Spleen (tissue), 11 donors: ENCODE measurements around the gene HSD11B1L. TPM values are rescaled to one million over a fixed set of nuclear protein-coding genes. Genes with fewer than 3 reads are reported as not detected.
"Not testable (repeated sequence)": the region's sequence is repeated elsewhere in the genome, so short reads cannot be mapped to it uniquely, and the experiment has no call there.

Experiments
- DNase-seq: peaks from one replicate; pipeline ENCODE4 v3.0.0-alpha.2; 2020
- H3K27ac ChIP-seq, 8 donors: fragments of 200-600 bp; sonication (generic) in 7 of 8; 1 replicate in 4 of 8; 2 replicates in 4 of 8; pipeline versions ENCODE4 v1.5.0 to v1.8.0; 2016 to 2021; ENCODE audit warnings: inconsistent platforms in 4 of 8, mild to moderate bottlenecking in 4 of 8, moderate library complexity in 1 of 8
- H3K27me3 ChIP-seq, 7 donors: fragments of 200-600 bp; sonication (generic) in 6 of 7; replicated peaks in 1 of 7; 1 replicate in 4 of 7; 2 replicates in 3 of 7; pipeline versions ENCODE4 v1.5.0 to v1.8.0; 2016 to 2021; ENCODE audit warnings: inconsistent platforms in 3 of 7, mild to moderate bottlenecking in 1 of 7
- H3K36me3 ChIP-seq, 6 donors: fragments of 200-600 bp; sonication (generic) in 5 of 6; 1 replicate in 4 of 6; 2 replicates in 2 of 6; pipeline versions ENCODE4 v1.5.0 to v1.8.0; 2016 to 2021; ENCODE audit warnings: inconsistent platforms in 2 of 6
- H3K4me1 ChIP-seq, 6 donors: fragments of 200-600 bp; sonication (generic) in 5 of 6; 1 replicate in 3 of 6; 2 replicates in 3 of 6; pipeline versions ENCODE4 v1.5.0 to v1.8.0; 2016 to 2021; ENCODE audit warnings: inconsistent platforms in 3 of 6
- H3K4me3 ChIP-seq, 8 donors: fragments of 200-600 bp; sonication (generic) in 7 of 8; 1 replicate in 4 of 8; 2 replicates in 4 of 8; pipeline versions ENCODE4 v1.5.0 to v1.8.0; 2016 to 2021; ENCODE audit warnings: inconsistent platforms in 4 of 8, mild to moderate bottlenecking in 4 of 8, moderate library complexity in 2 of 8
- H3K9me3 ChIP-seq, 8 donors: fragments of 200-600 bp; sonication (generic) in 7 of 8; 1 replicate in 4 of 8; 2 replicates in 4 of 8; pipeline versions ENCODE4 v1.5.0 to v1.8.0; 2016 to 2021; ENCODE audit warnings: inconsistent platforms in 4 of 8
- CTCF ChIP-seq, 11 experiments: fragments of 200-600 bp in 7 of 11; fragments of 450-650 bp in 4 of 11; sonication (generic) in 4 of 11; IDR thresholded peaks in 8 of 11; conservative IDR thresholded peaks in 3 of 11; 1 replicate in 7 of 11; 2 replicates in 4 of 11; pipeline versions ENCODE4 v1.4.0 to v1.8.0; 2016 to 2021; ENCODE audit warnings: antibody characterized with exemption in 11 of 11, inconsistent platforms in 4 of 11, mild to moderate bottlenecking in 1 of 11
- POLR2A ChIP-seq, 3 donors: fragments of 450-650 bp; IDR thresholded peaks; one replicate each; pipeline ENCODE4 v1.5.1; 2017; ENCODE audit warnings: antibody characterized with exemption in 3 of 3, mild to moderate bottlenecking in 1 of 3
- POLR2AphosphoS5 ChIP-seq, 3 donors: sonication (generic); formaldehyde crosslinking; IDR thresholded peaks; one replicate each; pipeline ENCODE4 v1.5.1; 2017; ENCODE audit warnings: antibody characterized with exemption in 3 of 3
- WGBS, 5 donors: extraction: QIAGEN DNeasy Blood & Tissue Kit in 3 of 5; methylation state at CpG; one replicate each; pipeline versions ENCODE4 v1.1.5 to v1.1.7; 2013 to 2018; 5-methylcytosine and 5-hydroxymethylcytosine counted together
- intact Hi-C: fragments of 100-400 bp; cut with DNase I; formaldehyde crosslinking; loops from one replicate; pipeline ENCODE4 v1.15.0; 2023; ENCODE audit warnings: low total_unique reads
- polyA plus RNA-seq, 3 donors: library from polyadenylated mRNA; stranded (reverse); fragments of 200-250 nt; gene quantifications; one replicate each; pipeline ENCODE4 v1.2.1, GENCODE V29; 2013
- total RNA-seq, 7 donors: library from RNA; depleted of rRNA in 3 of 7; stranded (reverse); fragments of >200 nt in 3 of 7; fragmentation: NEBNext Ultra II Directional in 4 of 7; extraction: Animal tissue kit (Norgen Biotek cat#: 25700) in 4 of 7; gene quantifications; one replicate each; pipeline versions ENCODE4 v1.1.0 to v1.2.1, GENCODE V29; 2016 to 2021
- donor health status: healthy with polysubstance abuse.
- donor health status: DM: no; HTN: no; CAD: no; lungs with moderate emphysema.
- donor health status: DM: no; HTN: no; CAD: no.
- donor health status: Bipolar disorder and iron deficiency.
- donor health status: healthy.
- donor health status: DM: no; HTN: no; CAD: no.
- donor health status: DM: yes; HTN: yes; CAD: no.

HSD11B1L gene
- total and polyA plus RNA-seq, 10 donors = 1.9 to 8.8 (median 3.6) TPM

GRCh38 chr19:5698635-5699422 lies 18.0 kb downstream of the HSD11B1L start:
- H3K9me3 ChIP-seq = no peaks in the 10 kb centered on the region
- DNase-seq = no peak
- TF ChIP-seq CTCF (IDR thresholded peaks at IDR 0.05 in 8 of 11, conservative IDR thresholded peaks at IDR 0.05 in 3 of 11) (no peak), POLR2AphosphoS5 (IDR thresholded peaks at IDR 0.05) (peak; percentile 29 to 64 (median 48)), POLR2A (IDR thresholded peaks at IDR 0.05) (no peak)
- peaks cover 7 to 96% (median 76%) of the 10 kb centered on the region in 6 donors for H3K36me3 ChIP-seq
- no peaks in the 10 kb centered on the region for H3K27me3 ChIP-seq
- H3K4me1 ChIP-seq = peaks cover 0 to 11% (median 1%) of the 10 kb centered on the region in 6 donors
- no peak overlapping the region for H3K27ac ChIP-seq
- intact Hi-C loops = no loop called here
- 82 to 93% (median 89%) methylated on average over 18 to 38 of the region's 38 CpGs for WGBS, 5 donors
- H3K4me3 ChIP-seq = no peak overlapping the region

- intact Hi-C loops = no loop called here
- WGBS, 5 donors = 93 to 95% (median 94%) methylated on average over 17 to 22 of the region's 22 CpGs
- Histone ChIP-seq H3K4me1 (peaks cover 0 to 3% (median 0%) of the 10 kb centered on the region in 6 donors), H3K36me3 (peaks cover 4 to 96% (median 77%) of the 10 kb centered on the region in 6 donors), H3K27ac (no peak overlapping the region), H3K4me3 (no peak overlapping the region), H3K27me3 (no peaks in the 10 kb centered on the region), H3K9me3 (no peaks in the 10 kb centered on the region)
- no peak for DNase-seq
- no peak for TF ChIP-seq POLR2A (IDR thresholded peaks at IDR 0.05)
- peak in 2 of 3 donors; percentile 36 to 39 for TF ChIP-seq POLR2AphosphoS5 (IDR thresholded peaks at IDR 0.05)
- no peak for TF ChIP-seq CTCF (IDR thresholded peaks at IDR 0.05 in 8 of 11, conservative IDR thresholded peaks at IDR 0.05 in 3 of 11)
Measured at GRCh38 chr19:5700455-5701092, 19.7 kb downstream of the HSD11B1L start.

- H3K9me3 ChIP-seq, H3K4me1 ChIP-seq, H3K27ac ChIP-seq, intact Hi-C loops, DNase-seq, H3K4me3 ChIP-seq, H3K27me3 ChIP-seq: not testable (repeated sequence)
- 87 to 95% (median 93%) methylated on average over 4 to 22 of the region's 28 CpGs for WGBS, 5 donors
- H3K36me3 ChIP-seq = peaks cover 3 to 96% (median 77%) of the 10 kb centered on the region in 6 donors
Measured at GRCh38 chr19:5702053-5702410, 21.2 kb downstream of the HSD11B1L start.

- Histone ChIP-seq H3K27ac (no peak overlapping the region), H3K9me3 (no peaks in the 10 kb centered on the region), H3K4me1 (no peaks in the 10 kb centered on the region), H3K36me3 (peaks cover 3 to 96% (median 82%) of the 10 kb centered on the region in 6 donors), H3K27me3 (no peaks in the 10 kb centered on the region), H3K4me3 (no peak overlapping the region)
- intact Hi-C loops = no loop called here
- WGBS, 5 donors = 94 to 96% (median 95%) methylated on average over 32 to 40 of the region's 40 CpGs
- TF ChIP-seq POLR2AphosphoS5 (IDR thresholded peaks at IDR 0.05) (peak in 2 of 3 donors; percentile 9 to 28), CTCF (IDR thresholded peaks at IDR 0.05 in 8 of 11, conservative IDR thresholded peaks at IDR 0.05 in 3 of 11) (no peak), POLR2A (IDR thresholded peaks at IDR 0.05) (no peak)
- no peak for DNase-seq
Measured at GRCh38 chr19:5703819-5704818, 23.3 kb downstream of the HSD11B1L start.
